K562 (cell line): ENCODE results near the gene PIMREG. TPM values are rescaled to one million over a fixed set of nuclear protein-coding genes. Genes with fewer than 3 reads are reported as not detected.
A peak's percentile ranks its signal among the peaks of the same experiment; 100 is the strongest.

ENCODE experiments used
- ARID3B ChIP-seq: fragments of 250-450 bp; sonication (Bioruptor Pico); IDR thresholded peaks from 2 replicates; pipeline ENCODE4 v1.4.0; 2020; ENCODE audit warnings: borderline replicate concordance
- C11orf30 ChIP-seq: fragments of 450-650 bp; IDR thresholded peaks from 2 replicates; pipeline ENCODE4 v1.6.1; 2016; ENCODE audit warnings: low read depth, mild to moderate bottlenecking
- CBFA2T2 ChIP-seq: fragments of 450-650 bp; conservative IDR thresholded peaks from 2 replicates; pipeline ENCODE4 v1.6.1; 2017; ENCODE audit warnings: mild to moderate bottlenecking
- E2F4 ChIP-seq: sonication (generic); formaldehyde crosslinking; IDR thresholded peaks from 2 replicates; pipeline ENCODE4 v1.8.0; 2022; ENCODE audit warnings: mild to moderate bottlenecking, low read depth, missing genetic modification reagents
- ELF1 ChIP-seq: fragments of 200-800 bp; sonication (Bioruptor generic); IDR thresholded peaks from 2 replicates; pipeline ENCODE4 v1.6.1; 2016; ENCODE audit warnings: missing genetic modification characterization, missing compliant biosample characterization
- FOXP1 ChIP-seq: sonication (generic); formaldehyde crosslinking; IDR thresholded peaks from 2 replicates; pipeline ENCODE4 v1.8.0; 2022; ENCODE audit warnings: mild to moderate bottlenecking, missing genetic modification reagents
- GATAD2B ChIP-seq: fragments of 450-650 bp; IDR thresholded peaks from 2 replicates; pipeline ENCODE4 v1.6.1; 2017; ENCODE audit warnings: mild to moderate bottlenecking, borderline replicate concordance
- HSF4 ChIP-seq: fragments of 250-450 bp; sonication (Bioruptor Pico); IDR thresholded peaks from 2 replicates; pipeline ENCODE4 v2.1.2; 2022; ENCODE audit warnings: mild to moderate bottlenecking, moderate library complexity, borderline replicate concordance
- MBD2 ChIP-seq: sonication (generic); IDR thresholded peaks from 2 replicates; pipeline ENCODE4 v1.6.1; 2016; ENCODE audit warnings: low read depth, borderline replicate concordance
- MTF1 ChIP-seq: fragments of 250-450 bp; sonication (Bioruptor Pico); IDR thresholded peaks from 2 replicates; pipeline ENCODE4 v1.9.0; 2021; ENCODE audit warnings: moderate library complexity, mild to moderate bottlenecking, inconsistent platforms, borderline replicate concordance
- NBN ChIP-seq: fragments of 450-650 bp; IDR thresholded peaks from 2 replicates; pipeline ENCODE4 v1.6.1; 2016; ENCODE audit warnings: low read depth, mild to moderate bottlenecking
- NFE2L1 ChIP-seq: fragments of 450-650 bp; IDR thresholded peaks from 2 replicates; pipeline ENCODE4 v1.6.1; 2016; ENCODE audit warnings: missing genetic modification characterization, low read depth, mild to moderate bottlenecking, missing compliant biosample characterization, moderate library complexity, borderline replicate concordance
- NFXL1 ChIP-seq: fragments of 450-650 bp; formaldehyde crosslinking; IDR thresholded peaks from 2 replicates; pipeline ENCODE4 v1.4.0; 2021; ENCODE audit warnings: mild to moderate bottlenecking
- NRF1 ChIP-seq, 2 experiments: fragments of 450-650 bp; IDR thresholded peaks in 1 of 2; conservative IDR thresholded peaks in 1 of 2; 2 replicates each; pipeline ENCODE4 v1.6.1; 2014; ENCODE audit warnings: mild to moderate bottlenecking in 2 of 2
- SAP30 ChIP-seq: fragments of 200-600 bp; sonication (generic); IDR thresholded peaks from 2 replicates; pipeline ENCODE4 v1.6.1; 2012; ENCODE audit warnings: borderline replicate concordance, low read depth, mild to moderate bottlenecking, moderate library complexity, low read length, control low read depth, inconsistent platforms; ENCODE audit not compliant: insufficient read depth, poor library complexity, severe bottlenecking
- SMAD4 ChIP-seq: fragments of 250-450 bp; sonication (Bioruptor Pico); conservative IDR thresholded peaks from 2 replicates; pipeline ENCODE4 v1.8.0; 2021; ENCODE audit warnings: inconsistent platforms, mild to moderate bottlenecking, moderate library complexity
- SMARCA5 ChIP-seq: fragments of 450-650 bp; IDR thresholded peaks from 2 replicates; pipeline ENCODE4 v1.6.1; 2016
- TEAD4 ChIP-seq, 2 experiments: sonication (generic) in 1 of 2; formaldehyde crosslinking in 1 of 2; IDR thresholded peaks; 2 replicates each; pipeline versions ENCODE4 v1.6.1 to v1.8.0; 2012 to 2022; ENCODE audit warnings: borderline replicate concordance in 1 of 2, inconsistent platforms in 1 of 2, low read length in 1 of 2, mild to moderate bottlenecking in 1 of 2, missing genetic modification reagents in 1 of 2
- TFE3 ChIP-seq: fragments of 450-650 bp; formaldehyde crosslinking; IDR thresholded peaks from 2 replicates; pipeline ENCODE4 v1.4.0; 2020; ENCODE audit warnings: mild to moderate bottlenecking, mixed read lengths
- ZKSCAN1 ChIP-seq: fragments of 150-350 bp; IDR thresholded peaks from 2 replicates; pipeline ENCODE4 v1.6.1; 2016; ENCODE audit warnings: low read depth, low read length
- ZNF398 ChIP-seq: fragments of 250-450 bp; sonication (Bioruptor Pico); IDR thresholded peaks from 2 replicates; pipeline ENCODE4 v1.8.0; 2021; ENCODE audit warnings: moderate library complexity, mild to moderate bottlenecking, inconsistent platforms
- polyA plus RNA-seq, 8 experiments: library from polyadenylated mRNA; depleted of rRNA in 4 of 8; stranded (reverse) in 5 of 8; unstranded in 3 of 8; fragments of >200 nt; fragmentation: Nextera tagmentation in 2 of 8; fragmentation: Illumina TruSeq in 1 of 8; extraction: Ambion mirVana in 2 of 8; extraction: Trizol in 1 of 8; gene quantifications; 2 replicates each; pipeline versions ENCODE4 v1.2.1 to v1.2.3, GENCODE V29; 2011 to 2014; ENCODE audit warnings: inconsistent platforms in 1 of 8, missing spikeins in 1 of 8
- total RNA-seq, 7 experiments: library from RNA; depleted of rRNA in 6 of 7; stranded (reverse); fragments of >200 nt in 6 of 7; fragmentation: Illumina TruSeq in 2 of 7; extraction: Trizol in 2 of 7; gene quantifications; 2 replicates each; pipeline versions ENCODE4 v1.2.1 to v1.2.3, GENCODE V29; 2011 to 2021; ENCODE audit warnings: low replicate concordance in 1 of 7

The PIMREG gene
- total and polyA plus RNA-seq, 9 of the 15 experiments (the other 6 are each of a cell fraction or from before 2014, with no cell fraction given), result 1.1 to 16.7 (median 9.4) TPM

GRCh38 chr17:6443692-6444570 is at the start of gene PIMREG (continued):
- TF ChIP-seq E2F4 (CRISPR knock-in tag) (peak; percentile 67), SMARCA5 (no peak), NRF1 (conservative IDR thresholded peaks at IDR 0.05 in 1 of 2, IDR thresholded peaks at IDR 0.05 in 1 of 2) (peak; percentile 75 to 78), FOXP1 (no peak), TFE3 (CRISPR knock-in tag) (no peak), MTF1 (CRISPR knock-in tag) (no peak), HSF4 (CRISPR knock-in tag) (no peak), ARID3B (CRISPR knock-in tag) (no peak), SAP30 (peak; percentile 68), GATAD2B (no peak), NBN (no peak), SMAD4 (0 out of 2 replicates have a peak, but pooled peaks have one; percentile 11), ZKSCAN1 (no peak), NFXL1 (CRISPR knock-in tag) (no peak), ELF1 (tag) (peak; percentile 62), CBFA2T2 (no peak), MBD2 (no peak), ZNF398 (CRISPR knock-in tag) (no peak), TEAD4 (IDR thresholded peaks at IDR 0.05; ENCODE audit: low read length) (no peak), TEAD4 (CRISPR knock-in tag; IDR thresholded peaks at IDR 0.05; ENCODE audit: borderline replicate concordance) (no peak), C11orf30 (no peak), NFE2L1 (no peak)
